ENCODE measurements around the gene C9.
"Not testable (repeated sequence)": the region's sequence is repeated elsewhere in the genome, so short reads cannot be mapped to it uniquely, and the experiment has no call there.

C9 gene

GRCh38 chr5:39249069-39249468 is 115.2 kb downstream of the C9 start:
- peaks cover 5% of the 10 kb centered on the region for H3K4me1 ChIP-seq (ENCODE audit: insufficient read depth, poor library complexity, severe bottlenecking)
- H3K27ac ChIP-seq (ENCODE audit: poor library complexity, severe bottlenecking) = no peak overlapping the region
- H3K27me3 ChIP-seq (ENCODE audit: insufficient read depth, poor library complexity, severe bottlenecking) = no peaks in the 10 kb centered on the region
- no peak for TF ChIP-seq CTCF (IDR thresholded peaks at IDR 0.05; ENCODE audit: poor library complexity, severe bottlenecking)
- no peak for ATAC-seq (ENCODE audit: low read depth)
- no peak overlapping the region for H3K4me3 ChIP-seq (ENCODE audit: severe bottlenecking)
- H3K9me3 ChIP-seq (ENCODE audit: severe bottlenecking) = peaks cover 3% of the 10 kb centered on the region
- no peak for DNase-seq (ENCODE audit: low spot score)
- H3K36me3 ChIP-seq (ENCODE audit: low read depth) = no peaks in the 10 kb centered on the region

- TF ChIP-seq CTCF (IDR thresholded peaks at IDR 0.05; ENCODE audit: poor library complexity, severe bottlenecking) = no peak
- no peaks in the 10 kb centered on the region for H3K36me3 ChIP-seq (ENCODE audit: low read depth)
- no peak for DNase-seq (ENCODE audit: low spot score)
- H3K9me3 ChIP-seq (ENCODE audit: severe bottlenecking) = no peaks in the 10 kb centered on the region
- no peak overlapping the region for H3K27ac ChIP-seq (ENCODE audit: poor library complexity, severe bottlenecking)
- no peaks in the 10 kb centered on the region for H3K4me1 ChIP-seq (ENCODE audit: insufficient read depth, poor library complexity, severe bottlenecking)
- no peak for ATAC-seq (ENCODE audit: low read depth)
- H3K4me3 ChIP-seq (ENCODE audit: severe bottlenecking) = no peak overlapping the region
- no peaks in the 10 kb centered on the region for H3K27me3 ChIP-seq (ENCODE audit: insufficient read depth, poor library complexity, severe bottlenecking)
Measured at GRCh38 chr5:39240750-39241149, 123.5 kb downstream of the C9 start.

GRCh38 chr5:39238366-39239105 is 125.8 kb downstream of the C9 start:
- no peak overlapping the region for H3K27ac ChIP-seq (ENCODE audit: poor library complexity, severe bottlenecking)
- no peak overlapping the region for H3K4me3 ChIP-seq (ENCODE audit: severe bottlenecking)
- no peaks in the 10 kb centered on the region for H3K27me3 ChIP-seq (ENCODE audit: insufficient read depth, poor library complexity, severe bottlenecking)
- H3K36me3 ChIP-seq (ENCODE audit: low read depth) = no peaks in the 10 kb centered on the region
- DNase-seq (ENCODE audit: low spot score) (no peak), ATAC-seq (ENCODE audit: low read depth) (no peak)
- H3K4me1 ChIP-seq (ENCODE audit: insufficient read depth, poor library complexity, severe bottlenecking) = no peaks in the 10 kb centered on the region
- no peaks in the 10 kb centered on the region for H3K9me3 ChIP-seq (ENCODE audit: severe bottlenecking)
- no peak for TF ChIP-seq CTCF (IDR thresholded peaks at IDR 0.05; ENCODE audit: poor library complexity, severe bottlenecking)

GRCh38 chr5:39236718-39237117 is 127.6 kb downstream of the C9 start:
- Histone ChIP-seq H3K4me3 (ENCODE audit: severe bottlenecking) (no peak overlapping the region), H3K27ac (ENCODE audit: poor library complexity, severe bottlenecking) (no peak overlapping the region), H3K27me3 (ENCODE audit: insufficient read depth, poor library complexity, severe bottlenecking) (no peaks in the 10 kb centered on the region), H3K36me3 (ENCODE audit: low read depth) (no peaks in the 10 kb centered on the region), H3K4me1 (ENCODE audit: insufficient read depth, poor library complexity, severe bottlenecking) (peaks cover 6% of the 10 kb centered on the region), H3K9me3 (ENCODE audit: severe bottlenecking) (no peaks in the 10 kb centered on the region)
- DNase-seq (ENCODE audit: low spot score) (no peak), ATAC-seq (ENCODE audit: low read depth) (no peak)
- no peak for TF ChIP-seq CTCF (IDR thresholded peaks at IDR 0.05; ENCODE audit: poor library complexity, severe bottlenecking)

- peaks cover 11% of the 10 kb centered on the region for H3K4me1 ChIP-seq (ENCODE audit: insufficient read depth, poor library complexity, severe bottlenecking)
- H3K9me3 ChIP-seq (ENCODE audit: severe bottlenecking) = no peaks in the 10 kb centered on the region
- H3K27ac ChIP-seq (ENCODE audit: poor library complexity, severe bottlenecking) = no peak overlapping the region
- DNase-seq (ENCODE audit: low spot score) = no peak
- no peak for ATAC-seq (ENCODE audit: low read depth)
- no peak overlapping the region for H3K4me3 ChIP-seq (ENCODE audit: severe bottlenecking)
- H3K36me3 ChIP-seq (ENCODE audit: low read depth) = no peaks in the 10 kb centered on the region
- no peak for TF ChIP-seq CTCF (IDR thresholded peaks at IDR 0.05; ENCODE audit: poor library complexity, severe bottlenecking)
- no peaks in the 10 kb centered on the region for H3K27me3 ChIP-seq (ENCODE audit: insufficient read depth, poor library complexity, severe bottlenecking)
Measured at GRCh38 chr5:39235648-39236047, 128.6 kb downstream of the C9 start.

GRCh38 chr5:39234494-39234893 is 129.8 kb downstream of the C9 start:
- peaks cover 11% of the 10 kb centered on the region for H3K4me1 ChIP-seq (ENCODE audit: insufficient read depth, poor library complexity, severe bottlenecking)
- not testable (repeated sequence) for H3K36me3 ChIP-seq (ENCODE audit: low read depth); H3K4me3 ChIP-seq (ENCODE audit: severe bottlenecking); H3K9me3 ChIP-seq (ENCODE audit: severe bottlenecking); H3K27ac ChIP-seq (ENCODE audit: poor library complexity, severe bottlenecking); ATAC-seq (ENCODE audit: low read depth); DNase-seq (ENCODE audit: low spot score); H3K27me3 ChIP-seq (ENCODE audit: insufficient read depth, poor library complexity, severe bottlenecking)
